HepG2 (cell line): ENCODE results near the gene BMF.

Experiments used
- ASH2L ChIP-seq: fragments of 300-600, 200-600 bp; sonication (generic); IDR thresholded peaks from 2 replicates; pipeline ENCODE4 v1.7.0; 2017; ENCODE audit warnings: low read depth, mild to moderate bottlenecking, moderate library complexity, mixed read lengths, low read length; ENCODE audit not compliant: insufficient read length
- ATF3 ChIP-seq: sonication (generic); formaldehyde crosslinking; IDR thresholded peaks from 2 replicates; pipeline ENCODE4 v1.4.0; 2020; ENCODE audit warnings: missing genetic modification reagents
- CTCF ChIP-seq: sonication (generic); formaldehyde crosslinking; IDR thresholded peaks from 2 replicates; pipeline ENCODE4 v1.5.0; 2020; ENCODE audit warnings: mild to moderate bottlenecking, missing genetic modification reagents, moderate library complexity
- HMG20A ChIP-seq: IDR thresholded peaks from 2 replicates; pipeline ENCODE4 v1.6.1; 2016; ENCODE audit warnings: borderline replicate concordance
- SOX6 ChIP-seq, 2 experiments: fragments of 450-650 bp in 1 of 2; sonication (generic) in 1 of 2; formaldehyde crosslinking in 1 of 2; IDR thresholded peaks; 2 replicates each; pipeline versions ENCODE4 v1.4.0 to v1.6.1; 2017 to 2020; ENCODE audit warnings: antibody characterized with exemption in 1 of 2, mild to moderate bottlenecking in 1 of 2, missing genetic modification reagents in 1 of 2
- TERF1 ChIP-seq: sonication (generic); formaldehyde crosslinking; IDR thresholded peaks from 2 replicates; pipeline ENCODE4 v1.8.0; 2022; ENCODE audit warnings: mild to moderate bottlenecking, missing genetic modification reagents, moderate library complexity
- ZFP36 ChIP-seq: fragments of 150-350 bp; IDR thresholded peaks from 2 replicates; pipeline ENCODE4 v1.6.1; 2018; ENCODE audit warnings: borderline replicate concordance, low read length, low read depth; ENCODE audit not compliant: partially characterized antibody
- ZNF138 ChIP-seq: sonication (generic); formaldehyde crosslinking; IDR thresholded peaks from 2 replicates; pipeline ENCODE4 v1.5.0; 2020; ENCODE audit warnings: mild to moderate bottlenecking, low read depth, missing genetic modification reagents
- ZNF143 ChIP-seq: sonication (generic); formaldehyde crosslinking; IDR thresholded peaks from 2 replicates; pipeline ENCODE4 v1.4.0; 2020; ENCODE audit warnings: missing genetic modification reagents
- ZNF724P ChIP-seq: sonication (generic); formaldehyde crosslinking; IDR thresholded peaks from 2 replicates; pipeline ENCODE4 v1.8.0; 2022; ENCODE audit warnings: missing genetic modification reagents, borderline replicate concordance
- ZNF788 ChIP-seq: sonication (generic); formaldehyde crosslinking; IDR thresholded peaks from 2 replicates; pipeline ENCODE4 v1.5.0; 2020; ENCODE audit warnings: mild to moderate bottlenecking, missing genetic modification reagents, borderline replicate concordance
- ZNF839 ChIP-seq: sonication (generic); formaldehyde crosslinking; IDR thresholded peaks from 2 replicates; pipeline ENCODE4 v1.4.0; 2020; ENCODE audit warnings: missing genetic modification reagents, mild to moderate bottlenecking, borderline replicate concordance
- ZSCAN25 ChIP-seq: sonication (generic); formaldehyde crosslinking; IDR thresholded peaks from 2 replicates; pipeline ENCODE4 v1.8.0; 2022; ENCODE audit warnings: mild to moderate bottlenecking, missing genetic modification reagents
- TF ChIP-seq, protein P1 (sequence below): sonication (generic); formaldehyde crosslinking; conservative IDR thresholded peaks from 2 replicates; pipeline ENCODE4 v1.4.0; 2020; ENCODE audit warnings: missing genetic modification reagents

DNA sequence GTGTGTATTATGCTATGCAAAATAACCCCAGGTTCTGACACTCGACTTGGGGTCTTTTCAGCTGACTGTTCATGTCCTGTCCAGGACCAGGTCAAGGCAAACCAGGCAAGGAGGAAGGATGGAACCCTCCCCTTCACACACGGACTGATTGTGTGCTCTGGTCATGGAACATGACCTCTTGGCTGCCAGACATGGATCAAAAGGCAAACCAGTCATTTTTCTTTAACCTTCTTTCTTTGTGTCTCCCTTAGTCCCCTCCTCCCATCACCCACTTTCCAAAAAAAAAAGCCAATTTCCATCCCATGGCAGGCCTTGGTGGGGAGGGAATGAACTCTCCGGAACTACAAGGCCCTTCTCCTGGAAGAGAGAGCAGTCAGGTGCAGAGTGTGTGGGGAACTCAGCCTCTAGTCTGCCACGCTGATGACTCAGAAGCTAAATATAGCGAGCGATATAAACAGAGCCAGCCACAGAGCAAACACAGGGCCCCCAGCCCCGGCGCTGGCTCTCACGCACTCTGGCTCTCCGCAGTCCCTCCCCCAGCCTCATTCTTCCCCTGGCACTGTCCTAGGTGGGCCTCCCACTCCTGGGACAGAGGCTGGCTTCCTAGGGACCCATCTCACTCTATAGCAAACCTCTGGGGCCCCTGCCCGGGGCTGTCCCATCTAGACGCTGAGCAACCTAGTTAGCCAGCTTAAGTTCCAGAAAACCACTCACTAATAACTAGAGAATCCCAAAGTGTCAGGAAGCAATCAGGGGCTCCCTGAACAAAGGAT lies 10.0 kb downstream of the BMF start:
- TF ChIP-seq, protein P1, sequence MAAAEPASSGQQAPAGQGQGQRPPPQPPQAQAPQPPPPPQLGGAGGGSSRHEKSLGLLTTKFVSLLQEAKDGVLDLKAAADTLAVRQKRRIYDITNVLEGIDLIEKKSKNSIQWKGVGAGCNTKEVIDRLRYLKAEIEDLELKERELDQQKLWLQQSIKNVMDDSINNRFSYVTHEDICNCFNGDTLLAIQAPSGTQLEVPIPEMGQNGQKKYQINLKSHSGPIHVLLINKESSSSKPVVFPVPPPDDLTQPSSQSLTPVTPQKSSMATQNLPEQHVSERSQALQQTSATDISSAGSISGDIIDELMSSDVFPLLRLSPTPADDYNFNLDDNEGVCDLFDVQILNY (CRISPR knock-in tag) = no peak
- no peak; the same call in 1 of the 2 replicates for TF ChIP-seq ZNF143 (CRISPR knock-in tag)
- no peak for TF ChIP-seq ZNF138 (CRISPR knock-in tag)
- TF ChIP-seq ASH2L = peak; percentile 80
- 0 out of 2 replicates have a peak, but pooled peaks have one; percentile 20 for TF ChIP-seq CTCF (CRISPR knock-in tag)
- TF ChIP-seq SOX6 (IDR thresholded peaks at IDR 0.05) = no peak
- TF ChIP-seq SOX6 (CRISPR knock-in tag; IDR thresholded peaks at IDR 0.05) = peak; percentile 97
- peak; percentile 99 for TF ChIP-seq ATF3 (CRISPR knock-in tag)
- no peak for TF ChIP-seq ZFP36
- peak; percentile 95 for TF ChIP-seq HMG20A
- no peak for TF ChIP-seq TERF1
- peak; percentile 61; the same call in 1 of the 2 replicates for TF ChIP-seq ZNF788 (CRISPR knock-in tag)
- no peak for TF ChIP-seq ZNF839 (CRISPR knock-in tag)
- no peak; the same call in 1 of the 2 replicates for TF ChIP-seq ZSCAN25
- no peak for TF ChIP-seq ZNF724P (CRISPR knock-in tag)
